Measurements from ENCODE around the gene FAM9C.
"Not testable (repeated sequence)": the region's sequence is repeated elsewhere in the genome, so short reads cannot be mapped to it uniquely, and the experiment has no call there.

FAM9C gene

DNA sequence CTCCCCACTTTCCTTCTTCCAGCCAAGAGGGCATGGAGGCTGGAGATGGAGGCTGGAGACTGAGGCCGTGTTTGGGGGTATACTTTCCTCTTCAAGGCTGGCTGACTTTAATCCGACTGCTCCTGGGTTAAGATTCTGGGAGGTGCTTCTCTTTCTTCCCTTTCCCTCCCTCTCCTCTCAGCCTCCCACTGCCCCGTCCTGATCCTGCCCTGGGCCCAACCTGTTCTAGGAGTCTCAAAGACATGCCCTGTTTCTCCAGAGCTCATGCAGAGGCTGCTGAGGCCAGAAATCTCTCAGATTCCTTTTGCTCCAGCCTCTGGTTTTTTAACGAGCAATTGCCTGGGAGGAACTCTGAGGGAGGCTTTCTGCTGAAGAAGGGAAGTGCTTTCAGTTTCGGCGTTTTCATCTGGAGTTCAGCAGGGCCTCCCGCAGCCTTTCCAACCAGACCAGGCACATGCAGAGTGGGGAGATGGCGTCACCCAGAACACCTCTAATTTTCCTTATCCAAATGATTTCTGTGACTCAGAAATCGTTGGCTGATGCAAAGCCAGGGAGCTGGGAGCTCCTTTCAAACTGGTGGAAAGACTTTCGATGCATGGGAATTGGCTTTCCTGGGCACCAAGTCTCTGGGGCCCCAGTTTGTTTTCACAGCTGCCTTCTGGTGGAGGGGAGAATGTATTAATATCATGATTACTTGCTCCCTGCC lies 34.5 kb upstream of the FAM9C start:
- peak overlapping the region in 19 of 21 experiments; percentile 31 to 83 (median 71) for H3K27ac ChIP-seq
- no peak overlapping the region for H3K4me3 ChIP-seq

DNA sequence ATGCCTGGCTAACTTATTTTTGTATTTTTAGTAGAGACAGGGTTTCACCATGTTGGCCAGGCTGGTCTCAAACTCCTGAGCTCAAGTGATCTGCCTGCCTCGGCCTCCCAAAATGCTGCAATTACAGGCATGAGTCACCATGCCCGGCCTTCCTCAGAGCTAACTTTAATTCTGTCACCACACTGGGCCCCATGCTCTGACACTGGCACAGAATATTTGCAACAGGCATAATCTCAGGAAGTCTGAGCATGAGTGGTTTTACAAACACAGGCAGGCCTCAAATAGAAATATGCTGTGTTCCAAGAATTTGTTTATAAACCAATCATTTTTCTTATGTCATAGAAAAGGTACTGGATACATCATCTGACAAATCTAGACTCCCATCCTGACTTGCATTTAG lies 32.7 kb upstream of the FAM9C start:
- no peak overlapping the region for H3K4me3 ChIP-seq
- peak overlapping the region in 1 of 21 experiments; percentile 48 for H3K27ac ChIP-seq

DNA sequence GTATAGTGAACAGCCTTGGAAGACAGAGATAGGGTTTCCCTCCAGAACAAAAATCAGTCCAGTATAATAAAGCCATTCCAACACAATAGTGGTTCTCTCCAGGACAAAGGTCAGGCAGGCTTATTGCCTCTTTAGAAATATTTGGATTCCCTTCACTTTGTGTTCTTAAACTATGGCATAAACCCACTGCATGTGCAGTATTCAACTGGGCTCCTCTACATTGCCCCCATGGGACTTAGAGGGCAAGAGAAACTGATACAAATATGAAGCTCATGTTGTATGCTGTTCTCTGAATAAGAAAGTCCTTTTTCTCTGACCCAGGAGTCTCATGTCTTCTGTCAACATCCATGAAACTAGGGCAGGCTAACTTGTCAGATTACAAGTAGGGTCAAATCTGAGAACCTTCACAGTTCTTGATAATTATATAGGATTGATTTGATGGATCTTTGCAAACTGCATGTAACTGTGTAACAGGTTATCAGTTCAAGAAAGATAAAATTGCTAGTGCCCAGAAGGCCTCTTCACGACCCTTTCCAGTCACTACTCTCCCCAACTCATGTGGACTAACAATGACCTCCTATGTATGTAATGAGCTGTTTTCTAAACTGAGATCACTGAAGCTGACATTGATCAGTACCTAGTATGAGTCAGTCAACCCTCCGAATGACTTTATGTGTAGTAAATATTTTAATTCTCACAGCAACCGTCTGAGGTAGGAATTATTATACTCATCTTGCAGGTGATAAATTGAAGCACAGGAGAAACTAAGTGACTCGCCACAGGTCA lies 31.9 kb upstream of the FAM9C start:
- peak overlapping the region in 1 of 21 experiments; percentile 48 for H3K27ac ChIP-seq

DNA sequence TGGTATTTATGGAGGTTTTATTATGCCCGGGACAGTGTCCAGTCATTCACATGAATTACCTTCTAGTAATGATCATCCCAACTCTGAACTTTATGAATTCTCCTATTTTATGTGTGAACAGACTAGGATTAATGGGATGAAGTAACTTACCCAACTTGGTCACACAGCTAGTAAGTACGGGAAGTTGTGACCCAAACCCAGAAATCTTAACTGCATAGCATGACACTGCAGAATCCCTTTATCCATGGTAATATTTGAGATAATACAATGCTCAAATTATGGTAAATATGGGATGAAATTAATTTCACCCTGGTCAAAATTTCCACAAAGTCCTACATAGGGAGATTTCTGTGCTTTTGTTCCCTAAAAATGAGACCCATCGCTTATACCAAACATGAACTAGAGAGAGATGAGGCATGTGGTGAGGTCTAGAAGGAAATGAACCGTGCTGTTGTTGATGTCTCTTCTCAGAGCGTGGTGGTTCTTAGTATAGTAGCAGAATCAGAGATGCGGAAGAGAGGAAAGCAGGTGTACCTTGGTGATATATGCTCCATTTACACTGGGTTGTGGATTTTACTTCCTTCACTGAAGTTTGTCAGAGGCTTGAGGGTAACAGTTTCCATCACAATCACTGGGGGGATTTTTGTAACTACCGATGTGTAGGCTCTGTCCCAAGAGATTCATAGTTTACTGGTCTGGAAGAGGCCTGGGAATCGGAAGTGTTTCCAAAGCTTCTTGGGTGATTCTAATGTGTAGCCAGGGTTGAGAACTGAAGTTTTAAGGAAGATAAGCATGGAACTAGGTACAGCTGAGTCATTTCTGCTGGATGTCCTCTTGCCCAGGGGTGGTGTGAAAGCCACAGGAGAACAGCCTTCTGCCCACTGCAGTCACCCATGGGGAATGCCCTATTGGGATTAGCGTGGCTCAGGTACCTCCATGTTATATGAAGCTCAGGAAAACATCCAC lies 30.2 kb upstream of the FAM9C start:
- Histone ChIP-seq H3K27ac (peak overlapping the region in 4 of 21 experiments; percentile 20 to 76 (median 31)), H3K4me3 (no peak overlapping the region)

More for the DNA sequence above, 31.9 kb upstream of the FAM9C start:
- no peak overlapping the region for H3K4me3 ChIP-seq

DNA sequence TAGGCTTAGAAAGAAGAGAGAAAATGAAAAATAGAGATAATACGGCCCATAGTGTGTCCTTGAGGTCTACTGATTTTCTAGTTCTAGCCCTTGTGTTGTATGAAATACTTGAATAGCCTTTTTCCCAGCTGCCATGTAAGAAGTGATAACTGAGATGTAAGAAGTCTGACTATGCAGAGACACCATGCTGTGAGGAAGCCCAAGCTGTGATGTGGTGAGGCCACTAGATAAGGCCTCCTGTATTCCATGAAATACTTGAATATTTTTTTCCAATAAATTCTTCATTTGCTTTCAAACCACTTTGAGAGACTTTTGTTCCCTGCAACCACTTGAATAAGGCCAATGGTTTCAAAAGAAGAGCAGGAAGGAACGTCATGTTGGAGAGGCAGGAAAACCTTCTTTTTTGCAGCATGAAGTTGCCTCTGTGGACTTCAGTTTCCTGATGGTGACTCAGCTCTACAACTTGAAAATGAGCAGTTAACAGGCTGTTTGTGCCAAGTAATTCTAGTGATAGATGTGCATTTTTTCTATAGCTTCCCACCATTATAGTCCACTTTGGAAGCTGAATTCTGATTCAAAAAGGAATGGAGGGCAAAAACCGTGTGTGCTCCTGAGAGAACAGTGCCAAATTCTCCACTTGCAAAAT lies 25.5 kb upstream of the FAM9C start:
- Histone ChIP-seq H3K27ac (no peak overlapping the region), H3K4me3 (no peak overlapping the region)

DNA sequence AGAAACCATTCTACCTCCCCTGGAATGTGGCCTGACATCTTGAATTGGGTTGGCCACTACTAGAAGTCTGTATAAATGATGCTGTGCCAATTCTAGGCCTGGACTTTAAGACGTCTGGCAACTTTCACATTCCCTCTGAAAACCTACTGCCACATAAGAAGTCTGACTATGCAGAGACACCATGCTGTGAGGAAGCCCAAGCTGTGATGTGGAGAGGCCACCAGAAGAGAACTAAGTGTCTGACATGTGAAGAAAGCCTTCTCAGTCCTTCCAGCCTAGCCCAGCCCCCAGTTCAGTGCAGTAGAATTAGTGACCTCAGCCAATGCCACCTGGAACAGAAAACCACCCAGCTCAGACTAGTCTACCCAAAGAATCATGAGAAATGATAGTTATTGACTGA lies 24.2 kb upstream of the FAM9C start:
- no peak overlapping the region for H3K27ac ChIP-seq
- H3K4me3 ChIP-seq = no peak overlapping the region

DNA sequence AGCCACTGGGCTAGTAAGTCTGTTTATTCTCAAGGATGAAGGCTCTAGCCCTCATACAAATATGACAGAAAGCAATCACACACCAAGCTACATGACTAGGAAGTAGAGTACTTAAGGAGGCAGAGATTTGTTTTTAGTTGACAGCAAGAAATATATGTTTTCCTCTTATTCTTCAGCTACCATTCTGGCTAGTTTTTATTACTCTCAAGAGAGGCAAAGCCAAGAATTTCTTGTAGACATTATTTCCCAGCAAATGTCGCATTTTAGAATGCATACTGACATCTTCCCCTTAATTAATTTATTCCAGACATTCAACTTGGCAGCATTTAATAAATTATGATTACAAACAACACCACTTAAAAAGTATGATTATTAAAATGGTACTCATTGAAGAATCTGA lies 23.4 kb upstream of the FAM9C start:
- H3K27ac ChIP-seq = no peak overlapping the region
- H3K4me3 ChIP-seq = no peak overlapping the region

DNA sequence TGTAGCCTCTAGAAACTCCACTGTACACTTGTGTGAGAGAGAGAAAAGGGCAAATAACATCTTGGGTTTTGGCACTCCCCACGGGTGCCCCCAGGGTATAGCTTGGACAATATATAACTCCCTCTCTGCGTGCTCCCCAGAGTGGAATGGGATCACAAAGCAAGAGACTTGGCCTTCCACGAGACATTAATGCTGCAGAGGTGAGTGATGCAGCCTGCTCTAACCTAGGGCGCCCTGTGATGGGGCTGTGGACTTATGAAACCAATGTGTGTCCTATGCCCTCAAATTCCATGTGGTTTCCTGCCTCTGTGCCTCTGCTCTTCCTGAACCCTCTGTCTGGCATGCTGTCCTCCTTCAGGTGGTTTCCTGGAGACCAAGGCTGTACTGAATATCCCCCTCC lies 22.0 kb upstream of the FAM9C start:
- Histone ChIP-seq H3K27ac (no peak overlapping the region), H3K4me3 (no peak overlapping the region)

DNA sequence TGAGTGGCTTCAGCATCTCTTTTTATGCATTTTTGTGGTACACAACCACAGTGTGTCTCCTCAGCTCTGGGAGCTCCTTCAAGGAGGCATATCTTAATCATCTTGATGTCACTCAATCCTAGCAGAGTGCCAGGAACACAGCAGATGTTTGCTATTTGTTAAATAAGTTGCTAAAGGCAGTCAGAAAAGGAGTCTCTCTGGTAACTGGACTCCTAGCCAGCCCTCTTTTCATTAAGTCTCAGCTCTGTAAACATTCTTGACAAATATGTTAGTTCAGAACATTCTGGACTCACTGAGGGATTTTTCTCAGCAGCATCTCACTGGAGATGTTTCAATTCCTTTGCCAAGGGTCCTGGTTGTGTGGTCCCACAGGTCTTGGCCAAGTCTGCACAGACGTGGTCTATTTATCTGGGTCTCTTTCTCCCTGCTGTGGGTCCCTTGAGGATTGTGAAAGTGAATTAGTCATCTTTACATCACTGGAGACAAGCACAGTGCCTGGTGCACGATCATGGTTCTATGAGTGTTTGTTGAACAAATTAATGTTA lies 20.3 kb upstream of the FAM9C start:
- Histone ChIP-seq H3K4me3 (no peak overlapping the region), H3K27ac (no peak overlapping the region)

DNA sequence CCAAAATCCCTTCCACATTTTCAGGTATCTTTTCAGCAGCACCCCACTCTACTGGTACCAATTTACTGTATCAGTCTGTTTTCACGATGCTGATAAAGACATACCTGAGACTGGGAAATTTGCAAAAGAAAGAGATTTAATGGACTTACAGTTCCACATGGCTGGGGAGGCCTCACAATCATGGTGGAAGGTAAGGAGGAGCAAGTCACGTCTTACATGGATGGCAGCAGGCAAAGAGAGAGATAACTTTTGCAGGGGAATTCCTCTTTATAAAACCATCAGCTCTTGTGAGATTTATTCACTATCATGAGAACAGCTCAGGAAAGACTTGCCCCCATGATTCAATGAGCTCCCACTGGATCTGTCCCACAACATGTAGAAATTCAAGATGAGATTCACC lies 18.7 kb upstream of the FAM9C start:
- not testable (repeated sequence) for H3K4me3 ChIP-seq, H3K27ac ChIP-seq

DNA sequence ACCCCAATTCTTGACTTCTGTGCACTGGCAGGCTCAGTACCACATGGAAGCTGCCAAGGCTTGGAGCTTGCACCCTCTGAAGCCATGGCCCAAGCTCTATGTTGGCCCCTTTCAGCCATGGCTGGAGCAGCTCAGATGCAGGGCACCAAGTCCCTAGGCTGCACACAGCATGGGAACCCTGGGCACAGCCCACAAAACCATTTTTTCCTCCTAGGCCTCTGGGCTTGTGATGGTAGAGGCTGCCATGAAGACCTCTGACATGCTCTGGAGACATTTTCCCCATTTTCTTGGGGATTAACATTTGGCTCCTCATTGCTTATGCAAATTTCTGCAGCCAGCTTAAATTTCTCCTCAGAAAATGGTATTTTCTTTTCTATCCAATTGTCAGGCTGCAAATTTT lies 17.9 kb upstream of the FAM9C start:
- not testable (repeated sequence) for H3K27ac ChIP-seq, H3K4me3 ChIP-seq

DNA sequence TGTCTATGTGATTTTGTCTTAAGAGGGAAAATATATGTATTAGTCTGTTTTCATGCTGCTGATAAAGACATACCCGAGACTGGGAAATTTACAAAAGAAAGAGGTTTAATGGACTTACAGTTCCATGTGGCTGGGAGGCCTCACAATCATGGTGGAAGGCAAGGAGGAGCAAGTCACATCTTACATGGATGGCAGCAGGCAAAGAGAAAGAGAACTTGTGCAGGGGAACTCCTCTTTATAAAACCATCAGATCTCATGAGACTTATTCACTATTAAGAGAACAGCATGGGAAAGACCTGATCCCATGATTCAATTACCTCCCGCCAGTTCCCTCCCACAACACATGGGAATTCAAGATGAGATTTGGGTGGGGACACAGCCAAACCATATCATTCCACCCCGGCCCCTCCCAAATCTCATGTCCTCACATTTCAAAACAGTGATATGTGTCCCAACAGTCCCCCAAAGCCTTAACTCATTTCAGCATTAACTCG lies 16.8 kb upstream of the FAM9C start:
- not testable (repeated sequence) for H3K4me3 ChIP-seq, H3K27ac ChIP-seq

DNA sequence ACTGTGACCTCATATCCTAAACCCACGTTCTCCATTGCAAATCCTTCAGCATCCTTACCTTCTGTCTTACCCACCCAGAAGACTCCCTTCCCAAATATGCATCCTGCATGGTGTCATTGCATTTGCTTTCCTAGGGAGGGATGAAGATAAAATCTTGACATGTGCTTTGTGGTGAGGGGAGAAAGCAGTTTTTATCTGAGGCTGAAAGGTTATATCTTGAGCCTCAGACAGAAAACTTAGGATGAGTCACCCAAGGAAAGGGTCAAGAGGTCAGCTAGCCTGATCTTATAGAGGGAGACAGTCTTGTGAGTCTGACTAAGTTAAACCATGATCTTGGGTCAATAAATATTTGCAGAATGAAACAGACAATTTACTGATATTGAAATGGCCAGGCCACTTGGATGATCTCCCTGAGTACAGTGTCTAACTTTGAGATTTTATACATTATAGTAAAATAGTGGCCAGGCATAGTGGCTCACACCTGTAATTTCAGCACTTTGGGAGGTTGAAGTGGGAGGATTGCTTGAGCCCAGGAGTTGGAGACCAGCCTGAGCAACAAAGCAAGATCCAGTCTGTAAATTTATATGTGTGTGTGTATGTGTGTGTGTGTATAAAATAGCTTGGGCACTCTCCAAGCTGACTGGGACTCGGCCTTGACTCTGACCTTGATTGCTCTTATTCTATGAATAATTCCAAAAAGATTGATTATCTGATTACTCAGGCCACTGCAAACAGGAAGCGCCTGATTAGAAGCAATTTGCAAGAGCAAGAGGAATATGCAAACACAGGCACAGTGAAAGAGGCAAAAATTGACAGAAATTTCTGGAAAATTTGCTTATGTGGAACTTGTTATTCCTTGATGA lies 15.4 kb upstream of the FAM9C start:
- no peak overlapping the region for H3K27ac ChIP-seq

DNA sequence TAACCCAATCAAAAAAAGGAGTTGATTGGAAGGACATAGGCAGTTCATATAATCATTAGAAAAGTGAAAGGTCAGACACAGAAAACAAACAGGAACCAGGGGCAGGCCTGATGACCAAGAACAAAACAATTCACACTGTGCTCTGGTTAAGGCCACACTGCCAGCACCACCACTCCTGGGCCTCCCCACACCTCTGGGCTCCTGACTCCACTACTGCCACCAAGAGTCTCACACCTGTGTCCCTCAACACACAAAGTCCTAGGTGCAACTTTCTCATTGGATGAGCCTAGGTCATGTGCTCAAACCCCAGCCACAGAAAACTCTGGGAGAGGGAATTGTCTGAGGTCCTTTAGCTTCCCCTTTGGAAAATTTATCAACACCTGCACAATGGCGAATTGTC lies 11.1 kb upstream of the FAM9C start:
- H3K4me3 ChIP-seq = no peak overlapping the region
- H3K27ac ChIP-seq = peak overlapping the region in 1 of 21 experiments; percentile 27

More for the DNA sequence above, 15.4 kb upstream of the FAM9C start:
- no peak overlapping the region for H3K4me3 ChIP-seq

DNA sequence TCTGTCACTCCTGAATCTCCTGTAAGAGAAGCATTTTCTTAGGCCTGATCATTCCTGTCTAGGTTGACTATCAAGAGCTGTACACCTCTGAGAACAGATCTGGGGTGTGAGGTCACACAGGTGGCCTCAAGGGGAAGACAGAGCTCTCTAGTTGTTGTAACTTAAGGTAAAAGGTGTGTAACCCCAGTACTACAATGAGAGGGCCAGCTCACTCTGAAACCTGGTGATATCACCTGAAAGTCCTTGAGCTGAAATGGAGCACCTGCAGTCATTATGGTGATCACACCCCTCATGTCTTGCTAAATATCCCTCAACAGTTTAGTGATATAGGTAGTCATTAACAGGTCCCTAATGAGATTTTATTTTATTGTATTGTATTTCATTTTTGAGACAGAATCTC lies 8.8 kb upstream of the FAM9C start:
- peak overlapping the region in 2 of 21 experiments; percentile 39 to 78 for H3K27ac ChIP-seq
- no peak overlapping the region for H3K4me3 ChIP-seq

DNA sequence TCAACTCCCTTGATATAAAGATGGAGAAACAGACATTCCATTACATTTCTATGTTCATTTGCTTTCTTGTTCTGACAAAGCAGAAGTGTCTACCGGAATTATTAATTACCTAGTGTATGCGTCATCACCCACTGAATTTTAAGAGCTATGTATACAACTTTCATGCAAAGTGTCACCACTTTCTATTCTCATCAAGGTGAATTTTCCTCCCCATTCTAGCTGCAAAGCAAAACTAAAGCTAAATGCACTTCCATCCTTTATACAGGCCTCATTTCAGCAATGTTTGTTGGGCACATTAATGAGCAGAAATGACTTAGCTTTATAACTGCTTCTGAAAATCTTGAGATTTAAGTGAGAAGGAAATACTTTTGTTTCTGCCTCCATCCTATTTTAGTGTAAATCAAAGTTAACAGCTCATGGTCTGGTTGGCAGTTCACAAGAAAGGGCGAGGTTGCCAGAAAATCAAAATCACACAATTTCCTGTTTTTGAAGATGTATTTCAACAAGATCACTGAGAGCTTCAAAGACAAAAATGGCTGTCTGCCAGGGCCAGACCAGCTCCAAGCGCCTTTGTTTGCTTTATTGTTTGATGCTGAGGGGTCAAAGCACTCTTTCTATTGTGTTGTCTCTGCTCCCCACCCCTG lies 7.2 kb upstream of the FAM9C start:
- Histone ChIP-seq H3K27ac (peak overlapping the region in 9 of 21 experiments; percentile 26 to 82 (median 53)), H3K4me3 (no peak overlapping the region)

DNA sequence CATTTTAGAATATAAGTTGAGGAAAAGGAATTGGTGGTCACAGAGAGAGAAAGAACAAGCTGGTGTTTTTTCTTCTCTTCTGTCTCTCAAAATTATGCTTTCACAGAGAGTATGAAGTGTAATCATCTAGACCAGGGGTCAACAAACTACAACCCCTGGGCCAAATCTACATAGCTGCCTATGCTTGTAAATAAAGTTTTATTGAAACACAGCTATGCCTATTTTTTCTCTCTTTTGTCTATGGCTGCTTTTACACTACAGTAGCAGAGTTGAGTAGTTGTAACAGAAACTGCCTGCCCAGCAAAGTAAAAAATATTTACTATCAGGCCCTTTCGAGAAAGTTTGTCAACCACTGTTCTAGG lies 6.7 kb upstream of the FAM9C start:
- H3K27ac ChIP-seq = peak overlapping the region in 10 of 21 experiments; percentile 17 to 82 (median 56)

DNA sequence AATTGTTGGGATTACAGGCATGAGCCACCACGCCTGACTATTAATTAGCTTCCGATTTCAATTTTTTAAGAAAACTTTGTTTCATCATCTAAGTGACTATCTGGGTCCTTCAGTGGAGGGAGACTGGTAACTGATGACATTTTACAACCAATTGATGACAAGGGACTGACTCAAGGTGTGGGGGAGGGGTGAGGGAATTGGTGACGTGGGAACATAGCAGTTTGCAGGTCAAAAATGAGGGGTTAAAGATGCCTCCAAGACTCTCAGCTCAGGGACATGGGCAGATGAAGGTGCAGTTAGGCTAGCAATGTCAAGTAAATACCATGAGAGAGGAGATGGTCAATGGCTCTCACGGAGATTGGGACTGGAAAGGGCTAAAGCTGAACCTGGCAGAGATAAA lies 5.7 kb upstream of the FAM9C start:
- H3K27ac ChIP-seq = peak overlapping the region in 3 of 21 experiments; percentile 30 to 82 (median 78)
- no peak overlapping the region for H3K4me3 ChIP-seq

More for the DNA sequence above, 6.7 kb upstream of the FAM9C start:
- H3K4me3 ChIP-seq = no peak overlapping the region

Data from skin epidermis (tissue), 12 donors.